ENCODE results near the gene ARHGEF37. TPM values are rescaled to one million over a fixed set of nuclear protein-coding genes. Genes with fewer than 3 reads are reported as not detected.

Gene ARHGEF37
- total RNA-seq, 1 experiment from 2014 or later: 16.1 TPM

- peak overlapping the region; percentile 19 for H3K4me3 Mint-ChIP-seq (ENCODE audit: low read depth, unreplicated experiment)
- no peaks in the 10 kb centered on the region for H3K9me3 Mint-ChIP-seq (ENCODE audit: low read depth, unreplicated experiment)
- TF ChIP-seq CTCF (IDR thresholded peaks at IDR 0.05; ENCODE audit: unreplicated experiment): no peak
- peak overlapping the region; percentile 91 for H3K27ac Mint-ChIP-seq (ENCODE audit: unreplicated experiment)
- H3K4me1 Mint-ChIP-seq (ENCODE audit: low read depth, unreplicated experiment): peaks cover 87% of the 10 kb centered on the region
- CTCF ChIA-PET: interaction anchor here (0.8 to 2.0 kb wide), 16 partner anchors 9 to 368 kb away, joined by 3 to 12 read pairs (median 4); partner anchors contain the start of genes HMGXB3 and TIGD6
- H3K27me3 Mint-ChIP-seq (ENCODE audit: unreplicated experiment): no peaks in the 10 kb centered on the region
- peaks cover 31% of the 10 kb centered on the region for H3K36me3 Mint-ChIP-seq (ENCODE audit: insufficient read depth, unreplicated experiment)
- BruUV-seq (replicated peaks): no TSS peak
- intact Hi-C loops (cut with micrococcal nuclease; ENCODE audit: unreplicated experiment): loop anchor here (2.0 kb wide), 1 partner anchor 148 kb away; no protein-coding TSS in a partner anchor
- peak; percentile 96 for DNase-seq
Observed at GRCh38 chr5:149632311-149633251, 51.3 kb downstream of the ARHGEF37 start.

GRCh38 chr5:149633476-149634350 is 52.4 kb downstream of the ARHGEF37 start:
- peak; percentile 41 for DNase-seq
- BruUV-seq (replicated peaks): no TSS peak
- Mint-ChIP-seq H3K27me3 (ENCODE audit: unreplicated experiment) (no peaks in the 10 kb centered on the region), H3K4me3 (ENCODE audit: low read depth, unreplicated experiment) (no peak overlapping the region), H3K27ac (ENCODE audit: unreplicated experiment) (peak overlapping the region; percentile 91), H3K36me3 (ENCODE audit: insufficient read depth, unreplicated experiment) (peaks cover 25% of the 10 kb centered on the region), H3K9me3 (ENCODE audit: low read depth, unreplicated experiment) (no peaks in the 10 kb centered on the region), H3K4me1 (ENCODE audit: low read depth, unreplicated experiment) (peaks cover 79% of the 10 kb centered on the region)
- CTCF ChIA-PET: interaction anchor here (1.1 to 2.0 kb wide), 9 partner anchors 23 to 367 kb away, joined by 3 to 12 read pairs (median 4); partner anchors contain the start of genes HMGXB3 and TIGD6
- TF ChIP-seq CTCF (IDR thresholded peaks at IDR 0.05; ENCODE audit: unreplicated experiment): no peak
- intact Hi-C loops (cut with micrococcal nuclease; ENCODE audit: unreplicated experiment): loop anchor here (2.0 kb wide), 1 partner anchor 147 kb away; no protein-coding TSS in a partner anchor

- BruUV-seq (replicated peaks): no TSS peak
- CTCF ChIA-PET: interaction anchor here (1.5 kb wide), 1 partner anchor 196 kb away, joined by 5 read pairs; no protein-coding TSS in a partner anchor
- DNase-seq: no peak
Observed at GRCh38 chr5:149635394-149635793, 54.1 kb downstream of the ARHGEF37 start.

More at GRCh38 chr5:149635394-149635793, 54.1 kb downstream of the ARHGEF37 start:
- intact Hi-C loops (cut with micrococcal nuclease; ENCODE audit: unreplicated experiment): loop anchor here (5.0 kb wide), 1 partner anchor 582 kb away; no protein-coding TSS in a partner anchor
- Mint-ChIP-seq H3K27ac (ENCODE audit: unreplicated experiment) (peak overlapping the region; percentile 44), H3K9me3 (ENCODE audit: low read depth, unreplicated experiment) (no peaks in the 10 kb centered on the region), H3K4me3 (ENCODE audit: low read depth, unreplicated experiment) (no peak overlapping the region), H3K36me3 (ENCODE audit: insufficient read depth, unreplicated experiment) (peaks cover 25% of the 10 kb centered on the region), H3K27me3 (ENCODE audit: unreplicated experiment) (no peaks in the 10 kb centered on the region), H3K4me1 (ENCODE audit: low read depth, unreplicated experiment) (peaks cover 71% of the 10 kb centered on the region)
- TF ChIP-seq CTCF (IDR thresholded peaks at IDR 0.05; ENCODE audit: unreplicated experiment): no peak

All from Calu3 (cell line).